Glomerular endothelial cell (primary cell): ENCODE data around the gene AGPAT4. TPM values are rescaled to one million over a fixed set of nuclear protein-coding genes. Genes with fewer than 3 reads are reported as not detected.

ENCODE experiments used
- DNase-seq: peaks from one replicate; pipeline ENCODE4 v3.0.0-alpha.2; 2011; ENCODE audit warnings: low read depth, low spot score; ENCODE audit errors: extremely low read depth
- total RNA-seq: library from RNA; depleted of rRNA; stranded (reverse); fragments of >200 nt; gene quantifications from 2 replicates; pipeline ENCODE4 v1.2.3, GENCODE V29; 2015

The AGPAT4 gene
- total RNA-seq, 1 donor from 2014 or later = 15.8 TPM

- DNase-seq = no peak
These were observed 130.9 kb downstream of the AGPAT4 start for GRCh38 chr6:161142957-161143296.

GRCh38 chr6:161141173-161141572 lies 132.7 kb downstream of the AGPAT4 start:
- no peak for DNase-seq

- DNase-seq = no peak
These were observed 133.3 kb downstream of the AGPAT4 start for GRCh38 chr6:161140554-161140875.

- no peak for DNase-seq
These were observed 133.9 kb downstream of the AGPAT4 start for GRCh38 chr6:161139766-161140553.

- DNase-seq = no peak
These were observed 134.5 kb downstream of the AGPAT4 start for GRCh38 chr6:161139304-161139765.

- no peak for DNase-seq
These were observed 135.1 kb downstream of the AGPAT4 start for GRCh38 chr6:161138543-161139303.

GRCh38 chr6:161137839-161138542 lies 135.9 kb downstream of the AGPAT4 start:
- DNase-seq = no peak

- DNase-seq = no peak
These were observed 136.5 kb downstream of the AGPAT4 start for GRCh38 chr6:161137320-161137719.

GRCh38 chr6:161136655-161137054 lies 137.2 kb downstream of the AGPAT4 start:
- DNase-seq = no peak

GRCh38 chr6:161135695-161136591 lies 137.9 kb downstream of the AGPAT4 start:
- no peak for DNase-seq

GRCh38 chr6:161134550-161135298 lies 139.1 kb downstream of the AGPAT4 start:
- no peak for DNase-seq

- DNase-seq = no peak
These were observed 139.9 kb downstream of the AGPAT4 start for GRCh38 chr6:161133963-161134362.

- no peak for DNase-seq
These were observed 141.5 kb downstream of the AGPAT4 start for GRCh38 chr6:161132384-161132783.

- DNase-seq = no peak
These were observed 142.7 kb downstream of the AGPAT4 start for GRCh38 chr6:161130967-161131766.

- no peak for DNase-seq
These were observed 143.3 kb downstream of the AGPAT4 start for GRCh38 chr6:161130541-161130940.

GRCh38 chr6:161128680-161129196 lies 145.1 kb downstream of the AGPAT4 start:
- no peak for DNase-seq

GRCh38 chr6:161128230-161128629 lies 145.6 kb downstream of the AGPAT4 start:
- DNase-seq = no peak

- no peak for DNase-seq
These were observed 146.7 kb downstream of the AGPAT4 start for GRCh38 chr6:161127071-161127740.
